Activated naive CD4-positive, alpha-beta T cell treated with anti-CD3 and anti-CD28 coated beads for 36 hours (primary cell): Measurements from ENCODE around the gene FFAR2. TPM values are rescaled to one million over a fixed set of nuclear protein-coding genes. Genes with fewer than 3 reads are reported as not detected.

ENCODE experiments used
- CTCF ChIA-PET: fragments of 350-600 bp; sonication (Branson Sonifier 250); formaldehyde crosslinking; loops from one replicate; lab custom pipeline; 2021; ENCODE audit warnings: antibody characterized with exemption; lab: Charles Lee
- DNase-seq: peaks from one replicate; pipeline ENCODE4 v3.0.0-alpha.2; 2020
- H3K27ac Mint-ChIP-seq: one replicate; pipeline ENCODE4 v1.8.0; 2021; ENCODE audit warnings: mild to moderate bottlenecking, mixed read lengths
- H3K27me3 Mint-ChIP-seq: one replicate; pipeline ENCODE4 v1.8.0; 2021; ENCODE audit warnings: low read depth, mixed read lengths
- H3K36me3 Mint-ChIP-seq: one replicate; pipeline ENCODE4 v1.8.0; 2021; ENCODE audit warnings: low read depth, mixed read lengths
- H3K4me1 Mint-ChIP-seq: one replicate; pipeline ENCODE4 v1.8.0; 2021; ENCODE audit warnings: low read depth, mixed read lengths
- H3K4me3 Mint-ChIP-seq: one replicate; pipeline ENCODE4 v1.8.0; 2021; ENCODE audit warnings: mild to moderate bottlenecking, moderate library complexity, mixed read lengths
- H3K9me3 Mint-ChIP-seq: one replicate; pipeline ENCODE4 v1.8.0; 2021; ENCODE audit warnings: mixed read lengths
- intact Hi-C: fragments of 100-400 bp; cut with micrococcal nuclease; formaldehyde crosslinking; loops from one replicate; pipeline ENCODE4 v1.15.1; 2023
- total RNA-seq, 2 experiments: library from RNA; stranded (reverse); gene quantifications; one replicate each; pipeline ENCODE4 v1.2.3, GENCODE V29; 2021

The FFAR2 gene
- total RNA-seq, 2 experiments from 2014 or later: not detected

GRCh38 chr19:35483089-35483488 is 35.0 kb downstream of the FFAR2 start:
- H3K27ac Mint-ChIP-seq: no peak overlapping the region
- no peak overlapping the region for H3K4me3 Mint-ChIP-seq
- H3K27me3 Mint-ChIP-seq: no peaks in the 10 kb centered on the region
- intact Hi-C loops: no loop called here
- H3K9me3 Mint-ChIP-seq: no peaks in the 10 kb centered on the region
- CTCF ChIA-PET: no interaction called here
- H3K4me1 Mint-ChIP-seq: peaks cover 6% of the 10 kb centered on the region
- peak; percentile 20 for DNase-seq
- no peaks in the 10 kb centered on the region for H3K36me3 Mint-ChIP-seq

- Mint-ChIP-seq H3K4me3 (no peak overlapping the region), H3K27me3 (no peaks in the 10 kb centered on the region), H3K9me3 (no peaks in the 10 kb centered on the region), H3K27ac (no peak overlapping the region), H3K4me1 (peaks cover 6% of the 10 kb centered on the region), H3K36me3 (no peaks in the 10 kb centered on the region)
- CTCF ChIA-PET: interaction anchor here (0.6 to 2.5 kb wide), 2 partner anchors 9 to 11 kb away, joined by 3 to 15 read pairs; no protein-coding TSS in a partner anchor
- intact Hi-C loops: no loop called here
- peak; percentile 39 for DNase-seq
These were observed 36.4 kb downstream of the FFAR2 start for GRCh38 chr19:35484252-35485036.

- Mint-ChIP-seq H3K27ac (no peak overlapping the region), H3K4me3 (no peak overlapping the region), H3K9me3 (no peaks in the 10 kb centered on the region), H3K4me1 (peaks cover 6% of the 10 kb centered on the region), H3K27me3 (peaks cover 3% of the 10 kb centered on the region), H3K36me3 (no peaks in the 10 kb centered on the region)
- intact Hi-C loops: no loop called here
- CTCF ChIA-PET: interaction anchor here (1.0 to 2.5 kb wide), 2 partner anchors 9 to 24 kb away, joined by 3 to 15 read pairs; no protein-coding TSS in a partner anchor
- no peak for DNase-seq
These were observed 38.2 kb downstream of the FFAR2 start for GRCh38 chr19:35486268-35486708.

GRCh38 chr19:35487656-35488182 is 39.7 kb downstream of the FFAR2 start:
- H3K27me3 Mint-ChIP-seq: peaks cover 3% of the 10 kb centered on the region
- CTCF ChIA-PET: interaction anchor here (0.6 to 1.5 kb wide), 4 partner anchors 17 to 160 kb away, joined by 3 to 4 read pairs (median 4); no protein-coding TSS in a partner anchor
- H3K9me3 Mint-ChIP-seq: no peaks in the 10 kb centered on the region
- H3K4me3 Mint-ChIP-seq: no peak overlapping the region
- DNase-seq: no peak
- no peaks in the 10 kb centered on the region for H3K36me3 Mint-ChIP-seq
- no peak overlapping the region for H3K27ac Mint-ChIP-seq
- intact Hi-C loops: no loop called here
- peaks cover 6% of the 10 kb centered on the region for H3K4me1 Mint-ChIP-seq

- no peaks in the 10 kb centered on the region for H3K36me3 Mint-ChIP-seq
- H3K4me1 Mint-ChIP-seq: peaks cover 6% of the 10 kb centered on the region
- H3K27ac Mint-ChIP-seq: no peak overlapping the region
- H3K4me3 Mint-ChIP-seq: no peak overlapping the region
- DNase-seq: no peak
- H3K27me3 Mint-ChIP-seq: peaks cover 3% of the 10 kb centered on the region
- no peaks in the 10 kb centered on the region for H3K9me3 Mint-ChIP-seq
- CTCF ChIA-PET: interaction anchor here (1.4 to 1.6 kb wide), 3 partner anchors 12 to 136 kb away, joined by 3 to 4 read pairs (median 4); no protein-coding TSS in a partner anchor
- intact Hi-C loops: no loop called here
These were observed 40.6 kb downstream of the FFAR2 start for GRCh38 chr19:35488677-35489076.

GRCh38 chr19:35490364-35490763 is 42.3 kb downstream of the FFAR2 start, which contains the start of gene KRTDAP:
TSS of gene KRTDAP (minus strand) at chr19:35490464. CDS start at chr19:35490442, 22 bp downstream.
- H3K27me3 Mint-ChIP-seq: peaks cover 3% of the 10 kb centered on the region
- no peaks in the 10 kb centered on the region for H3K9me3 Mint-ChIP-seq
- no peak for DNase-seq
- H3K4me1 Mint-ChIP-seq: peaks cover 4% of the 10 kb centered on the region
- intact Hi-C loops: no loop called here
- no peak within 1 kb of the TSS for H3K27ac Mint-ChIP-seq
- H3K4me3 Mint-ChIP-seq: no peak within 1 kb of the TSS
- CTCF ChIA-PET: interaction anchor here (0.5 kb wide), 1 partner anchor 632 kb away, joined by 3 read pairs; no protein-coding TSS in a partner anchor
- no peaks in the 10 kb centered on the region for H3K36me3 Mint-ChIP-seq

GRCh38 chr19:35491836-35492360 is 43.8 kb downstream of the FFAR2 start:
- DNase-seq: no peak
- CTCF ChIA-PET: interaction anchor here (0.9 kb wide), 1 partner anchor 139 kb away, joined by 3 read pairs; no protein-coding TSS in a partner anchor
- Mint-ChIP-seq H3K27me3 (peaks cover 3% of the 10 kb centered on the region), H3K27ac (no peak overlapping the region), H3K9me3 (no peaks in the 10 kb centered on the region), H3K4me1 (peaks cover 4% of the 10 kb centered on the region), H3K36me3 (no peaks in the 10 kb centered on the region), H3K4me3 (no peak overlapping the region)
- intact Hi-C loops: no loop called here

GRCh38 chr19:35493971-35494370 is 45.9 kb downstream of the FFAR2 start:
- peaks cover 4% of the 10 kb centered on the region for H3K4me1 Mint-ChIP-seq
- H3K4me3 Mint-ChIP-seq: no peak overlapping the region
- no peaks in the 10 kb centered on the region for H3K36me3 Mint-ChIP-seq
- no peak for DNase-seq
- intact Hi-C loops: loop anchor here (2.0 kb wide), 1 partner anchor 245 kb away; the partner anchor contains the start of gene LSR
- H3K27ac Mint-ChIP-seq: no peak overlapping the region
- H3K27me3 Mint-ChIP-seq: peaks cover 3% of the 10 kb centered on the region
- no peaks in the 10 kb centered on the region for H3K9me3 Mint-ChIP-seq
- CTCF ChIA-PET: interaction anchor here (0.6 to 1.0 kb wide), 3 partner anchors 9 to 427 kb away, joined by 3 to 5 read pairs (median 3); no protein-coding TSS in a partner anchor

GRCh38 chr19:35495107-35496064 is 47.3 kb downstream of the FFAR2 start:
- no peaks in the 10 kb centered on the region for H3K9me3 Mint-ChIP-seq
- no peak overlapping the region for H3K27ac Mint-ChIP-seq
- peak; percentile 83 for DNase-seq
- CTCF ChIA-PET: interaction anchor here (0.6 to 1.9 kb wide), 31 partner anchors 9 to 541 kb away, joined by 3 to 44 read pairs (median 4); partner anchors contain the start of genes DMKN and FFAR1
- no peaks in the 10 kb centered on the region for H3K36me3 Mint-ChIP-seq
- intact Hi-C loops: loop anchor here (1.0 to 2.0 kb wide), 3 partner anchors 75 to 247 kb away; partner anchors contain the start of gene LSR
- H3K27me3 Mint-ChIP-seq: no peaks in the 10 kb centered on the region
- H3K4me3 Mint-ChIP-seq: no peak overlapping the region
- H3K4me1 Mint-ChIP-seq: peaks cover 4% of the 10 kb centered on the region

- Mint-ChIP-seq H3K36me3 (no peaks in the 10 kb centered on the region), H3K9me3 (no peaks in the 10 kb centered on the region), H3K27me3 (no peaks in the 10 kb centered on the region), H3K4me1 (peaks cover 4% of the 10 kb centered on the region), H3K4me3 (no peak overlapping the region), H3K27ac (no peak overlapping the region)
- intact Hi-C loops: no loop called here
- CTCF ChIA-PET: interaction anchor here (1.0 to 1.1 kb wide), 3 partner anchors 11 to 144 kb away, joined by 3 to 5 read pairs (median 3); no protein-coding TSS in a partner anchor
- no peak for DNase-seq
These were observed 49.3 kb downstream of the FFAR2 start for GRCh38 chr19:35497406-35497805.

GRCh38 chr19:35498220-35498619 is 50.2 kb downstream of the FFAR2 start:
- intact Hi-C loops: no loop called here
- no peak overlapping the region for H3K27ac Mint-ChIP-seq
- no peaks in the 10 kb centered on the region for H3K27me3 Mint-ChIP-seq
- H3K4me1 Mint-ChIP-seq: peaks cover 4% of the 10 kb centered on the region
- CTCF ChIA-PET: interaction anchor here (1.1 kb wide), 1 partner anchor 12 kb away, joined by 3 read pairs; no protein-coding TSS in a partner anchor
- H3K36me3 Mint-ChIP-seq: no peaks in the 10 kb centered on the region
- H3K4me3 Mint-ChIP-seq: no peak overlapping the region
- H3K9me3 Mint-ChIP-seq: no peaks in the 10 kb centered on the region
- no peak for DNase-seq
